ENCODE results near the gene PHF12.

GRCh38 chr17:28912281-28912937 is 38.9 kb downstream of the PHF12 start:
- peak in 4 of 6 experiments; percentile 25 to 49 (median 45) for TF ChIP-seq CTCF (IDR thresholded peaks at IDR 0.05)
- TF ChIP-seq POLR2A (IDR thresholded peaks at IDR 0.05) = no peak

Data from Peyer's patch (tissue), 4 donors.